ENCODE data around the gene HIRIP3. TPM values are rescaled to one million over a fixed set of nuclear protein-coding genes. Genes with fewer than 3 reads are reported as not detected.

Gene HIRIP3
- total RNA-seq, 1 experiment from 2014 or later: 18.9 TPM

- Mint-ChIP-seq H3K9me3 (no peaks in the 10 kb centered on the region), H3K27me3 (ENCODE audit: low read depth) (no peaks in the 10 kb centered on the region), H3K27ac (no peak overlapping the region), H3K4me3 (no peak overlapping the region), H3K4me1 (peaks cover 15% of the 10 kb centered on the region), H3K36me3 (peaks cover 9% of the 10 kb centered on the region)
- TF ChIP-seq TEAD1 (CRISPR knock-in tag; IDR thresholded peaks at IDR 0.05) (no peak), PRRX2 (CRISPR knock-in tag; IDR thresholded peaks at IDR 0.05) (no peak), ETV6 (CRISPR knock-in tag; IDR thresholded peaks at IDR 0.05) (no peak), ZNF138 (CRISPR knock-in tag; conservative IDR thresholded peaks at IDR 0.05) (no peak), FOXP1 (CRISPR knock-in tag; IDR thresholded peaks at IDR 0.05; ENCODE audit: borderline replicate concordance) (no peak), ZSCAN18 (CRISPR knock-in tag; IDR thresholded peaks at IDR 0.05) (no peak), ARID4B (CRISPR knock-in tag; IDR thresholded peaks at IDR 0.05; ENCODE audit: borderline replicate concordance) (no peak), GABPB1 (CRISPR knock-in tag; IDR thresholded peaks at IDR 0.05) (no peak), NFATC4 (CRISPR knock-in tag; IDR thresholded peaks at IDR 0.05) (no peak), CTCF (IDR thresholded peaks at IDR 0.05) (no peak), ZNF671 (CRISPR knock-in tag; IDR thresholded peaks at IDR 0.05) (no peak), TP53 (CRISPR knock-in tag; IDR thresholded peaks at IDR 0.05) (no peak), NR3C1 (CRISPR knock-in tag; conservative IDR thresholded peaks at IDR 0.05; ENCODE audit: low read depth) (no peak), MXD4 (CRISPR knock-in tag; IDR thresholded peaks at IDR 0.05; ENCODE audit: borderline replicate concordance) (no peak), ZNF396 (CRISPR knock-in tag; IDR thresholded peaks at IDR 0.05; ENCODE audit: borderline replicate concordance) (no peak)
- TF ChIP-seq, protein P1, sequence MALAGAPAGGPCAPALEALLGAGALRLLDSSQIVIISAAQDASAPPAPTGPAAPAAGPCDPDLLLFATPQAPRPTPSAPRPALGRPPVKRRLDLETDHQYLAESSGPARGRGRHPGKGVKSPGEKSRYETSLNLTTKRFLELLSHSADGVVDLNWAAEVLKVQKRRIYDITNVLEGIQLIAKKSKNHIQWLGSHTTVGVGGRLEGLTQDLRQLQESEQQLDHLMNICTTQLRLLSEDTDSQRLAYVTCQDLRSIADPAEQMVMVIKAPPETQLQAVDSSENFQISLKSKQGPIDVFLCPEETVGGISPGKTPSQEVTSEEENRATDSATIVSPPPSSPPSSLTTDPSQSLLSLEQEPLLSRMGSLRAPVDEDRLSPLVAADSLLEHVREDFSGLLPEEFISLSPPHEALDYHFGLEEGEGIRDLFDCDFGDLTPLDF (CRISPR knock-in tag; IDR thresholded peaks at IDR 0.05): no peak
- TF ChIP-seq, protein P2, sequence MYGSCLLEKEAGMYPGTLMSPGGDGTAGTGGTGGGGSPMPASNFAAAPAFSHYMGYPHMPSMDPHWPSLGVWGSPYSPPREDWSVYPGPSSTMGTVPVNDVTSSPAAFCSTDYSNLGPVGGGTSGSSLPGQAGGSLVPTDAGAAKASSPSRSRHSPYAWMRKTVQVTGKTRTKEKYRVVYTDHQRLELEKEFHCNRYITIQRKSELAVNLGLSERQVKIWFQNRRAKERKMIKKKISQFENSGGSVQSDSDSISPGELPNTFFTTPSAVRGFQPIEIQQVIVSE (CRISPR knock-in tag; IDR thresholded peaks at IDR 0.05; ENCODE audit: borderline replicate concordance): no peak
- TF ChIP-seq, protein P3, sequence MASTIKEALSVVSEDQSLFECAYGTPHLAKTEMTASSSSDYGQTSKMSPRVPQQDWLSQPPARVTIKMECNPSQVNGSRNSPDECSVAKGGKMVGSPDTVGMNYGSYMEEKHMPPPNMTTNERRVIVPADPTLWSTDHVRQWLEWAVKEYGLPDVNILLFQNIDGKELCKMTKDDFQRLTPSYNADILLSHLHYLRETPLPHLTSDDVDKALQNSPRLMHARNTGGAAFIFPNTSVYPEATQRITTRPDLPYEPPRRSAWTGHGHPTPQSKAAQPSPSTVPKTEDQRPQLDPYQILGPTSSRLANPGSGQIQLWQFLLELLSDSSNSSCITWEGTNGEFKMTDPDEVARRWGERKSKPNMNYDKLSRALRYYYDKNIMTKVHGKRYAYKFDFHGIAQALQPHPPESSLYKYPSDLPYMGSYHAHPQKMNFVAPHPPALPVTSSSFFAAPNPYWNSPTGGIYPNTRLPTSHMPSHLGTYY (CRISPR knock-in tag; IDR thresholded peaks at IDR 0.05): no peak
- ChIA-PET CTCF (interaction anchor here (1.0 to 2.4 kb wide), 5 partner anchors 28 to 155 kb away, joined by 3 to 24 read pairs (median 6); partner anchors contain the start of genes ASPHD1, SEZ6L2, TAOK2 and TLCD3B), POLR2A (interaction anchor here (0.6 kb wide), 1 partner anchor 198 kb away, joined by 3 read pairs; the partner anchor contains the start of gene MAZ)
- DNase-seq (ENCODE audit: low spot score) (no peak), ATAC-seq (no peak)
These were observed 8.4 kb upstream of the HIRIP3 start for GRCh38 chr16:30003670-30004423.

All from WTC11 (cell line).